ENCODE results near the gene HDAC10.

GRCh38 chr22:50196256-50196655, 54.8 kb downstream of the HDAC10 start:
- TF ChIP-seq, protein P1, sequence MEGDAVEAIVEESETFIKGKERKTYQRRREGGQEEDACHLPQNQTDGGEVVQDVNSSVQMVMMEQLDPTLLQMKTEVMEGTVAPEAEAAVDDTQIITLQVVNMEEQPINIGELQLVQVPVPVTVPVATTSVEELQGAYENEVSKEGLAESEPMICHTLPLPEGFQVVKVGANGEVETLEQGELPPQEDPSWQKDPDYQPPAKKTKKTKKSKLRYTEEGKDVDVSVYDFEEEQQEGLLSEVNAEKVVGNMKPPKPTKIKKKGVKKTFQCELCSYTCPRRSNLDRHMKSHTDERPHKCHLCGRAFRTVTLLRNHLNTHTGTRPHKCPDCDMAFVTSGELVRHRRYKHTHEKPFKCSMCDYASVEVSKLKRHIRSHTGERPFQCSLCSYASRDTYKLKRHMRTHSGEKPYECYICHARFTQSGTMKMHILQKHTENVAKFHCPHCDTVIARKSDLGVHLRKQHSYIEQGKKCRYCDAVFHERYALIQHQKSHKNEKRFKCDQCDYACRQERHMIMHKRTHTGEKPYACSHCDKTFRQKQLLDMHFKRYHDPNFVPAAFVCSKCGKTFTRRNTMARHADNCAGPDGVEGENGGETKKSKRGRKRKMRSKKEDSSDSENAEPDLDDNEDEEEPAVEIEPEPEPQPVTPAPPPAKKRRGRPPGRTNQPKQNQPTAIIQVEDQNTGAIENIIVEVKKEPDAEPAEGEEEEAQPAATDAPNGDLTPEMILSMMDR (IDR thresholded peaks at IDR 0.05), result no peak
- TF ChIP-seq POLR2A (IDR thresholded peaks at IDR 0.05), result no peak
